ENCODE measurements around the gene GRID1. TPM values are rescaled to one million over a fixed set of nuclear protein-coding genes. Genes with fewer than 3 reads are reported as not detected.

Gene GRID1
- total RNA-seq, 3 donors from 2014 or later, result 0.61 to 1.9 (median 0.87) TPM

DNA sequence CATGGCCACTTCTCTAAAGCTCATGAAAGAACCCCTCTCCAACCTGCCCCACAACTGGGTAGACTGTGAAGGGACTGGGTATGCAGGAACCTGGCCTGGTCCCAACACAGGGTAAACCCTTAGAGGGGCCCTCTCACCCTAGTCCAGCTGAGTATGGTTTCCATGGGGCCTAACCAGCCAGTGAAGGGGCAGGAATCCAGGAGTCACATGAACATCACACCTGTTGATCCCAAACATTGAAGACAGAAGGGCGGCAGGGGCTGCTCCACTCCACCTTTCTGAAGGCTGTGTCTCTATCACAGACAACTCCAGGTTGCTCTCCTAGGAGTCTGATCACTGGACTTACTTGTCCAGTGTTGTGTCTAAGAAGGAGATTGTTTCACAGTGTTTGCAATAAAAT lies 30.8 kb downstream of the GRID1 start:
- Histone ChIP-seq H3K4me1 (ENCODE audit: low read depth) (no peaks in the 10 kb centered on the region), H3K36me3 (ENCODE audit: low read depth) (no peaks in the 10 kb centered on the region), H3K9me3 (no peaks in the 10 kb centered on the region), H3K4me3 (no peak overlapping the region)
- TF ChIP-seq, protein P1, sequence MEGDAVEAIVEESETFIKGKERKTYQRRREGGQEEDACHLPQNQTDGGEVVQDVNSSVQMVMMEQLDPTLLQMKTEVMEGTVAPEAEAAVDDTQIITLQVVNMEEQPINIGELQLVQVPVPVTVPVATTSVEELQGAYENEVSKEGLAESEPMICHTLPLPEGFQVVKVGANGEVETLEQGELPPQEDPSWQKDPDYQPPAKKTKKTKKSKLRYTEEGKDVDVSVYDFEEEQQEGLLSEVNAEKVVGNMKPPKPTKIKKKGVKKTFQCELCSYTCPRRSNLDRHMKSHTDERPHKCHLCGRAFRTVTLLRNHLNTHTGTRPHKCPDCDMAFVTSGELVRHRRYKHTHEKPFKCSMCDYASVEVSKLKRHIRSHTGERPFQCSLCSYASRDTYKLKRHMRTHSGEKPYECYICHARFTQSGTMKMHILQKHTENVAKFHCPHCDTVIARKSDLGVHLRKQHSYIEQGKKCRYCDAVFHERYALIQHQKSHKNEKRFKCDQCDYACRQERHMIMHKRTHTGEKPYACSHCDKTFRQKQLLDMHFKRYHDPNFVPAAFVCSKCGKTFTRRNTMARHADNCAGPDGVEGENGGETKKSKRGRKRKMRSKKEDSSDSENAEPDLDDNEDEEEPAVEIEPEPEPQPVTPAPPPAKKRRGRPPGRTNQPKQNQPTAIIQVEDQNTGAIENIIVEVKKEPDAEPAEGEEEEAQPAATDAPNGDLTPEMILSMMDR (IDR thresholded peaks at IDR 0.05), result no peak
- no peak for ATAC-seq
- DNase-seq, result no peak
- intact Hi-C loops (cut with DNase I, micrococcal nuclease), result no loop called here

DNA sequence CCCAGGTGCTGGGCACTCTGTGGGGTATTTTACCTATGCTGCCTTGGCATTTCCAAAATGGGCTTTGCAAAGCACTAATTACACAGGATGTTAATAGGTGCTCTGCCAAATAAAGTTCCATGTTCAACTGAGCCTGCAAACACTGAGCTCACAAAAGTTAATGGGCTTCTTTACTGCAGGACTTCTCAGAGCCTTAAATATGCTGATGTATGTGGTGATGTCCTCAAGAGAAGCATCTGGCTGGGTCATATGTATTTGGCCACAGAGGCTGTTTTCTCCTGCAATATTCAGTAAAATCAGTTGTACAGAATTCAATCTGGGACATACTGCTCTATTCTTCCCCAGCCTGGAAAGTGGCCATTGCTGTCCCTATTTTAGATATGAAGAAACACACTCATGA lies 31.3 kb downstream of the GRID1 start:
- ATAC-seq, result no peak
- intact Hi-C loops (cut with DNase I, micrococcal nuclease), result no loop called here
- no peaks in the 10 kb centered on the region for H3K4me1 ChIP-seq (ENCODE audit: low read depth)
- no peaks in the 10 kb centered on the region for H3K36me3 ChIP-seq (ENCODE audit: low read depth)
- DNase-seq, result no peak
- H3K4me3 ChIP-seq, result no peak overlapping the region
- no peaks in the 10 kb centered on the region for H3K9me3 ChIP-seq
- TF ChIP-seq, protein P1 (IDR thresholded peaks at IDR 0.05), result no peak

DNA sequence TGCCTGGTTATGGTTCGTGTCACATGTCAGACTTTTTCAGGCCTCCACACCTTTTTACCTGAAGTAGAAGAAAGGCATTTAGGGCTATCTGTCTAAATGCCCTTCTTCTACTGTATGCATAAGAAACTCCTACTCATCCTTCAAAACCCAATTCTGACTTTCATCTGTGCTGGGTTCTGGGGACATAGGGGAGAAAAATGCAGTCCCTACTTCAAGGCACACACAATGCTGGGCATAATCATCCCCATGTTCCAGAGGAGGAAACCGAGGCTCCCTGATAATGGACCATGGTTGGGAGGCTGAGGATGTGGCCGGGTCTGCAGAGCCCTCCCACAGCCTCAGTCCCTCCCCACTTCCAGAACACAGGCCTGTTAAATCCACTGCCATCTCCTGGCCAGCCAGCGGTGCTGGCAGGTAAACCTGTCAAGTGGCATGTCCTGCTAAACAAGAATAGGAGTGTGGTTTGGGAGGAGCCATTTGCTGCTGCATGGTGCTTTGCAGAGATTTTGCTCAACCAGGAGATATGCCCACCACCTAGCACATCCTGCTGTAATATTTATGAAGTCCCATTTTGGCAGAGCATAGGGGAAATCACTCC lies 32.0 kb downstream of the GRID1 start:
- ATAC-seq (no peak), DNase-seq (peak in 1 of 3 donors; percentile 9)
- no peak overlapping the region for H3K4me3 ChIP-seq
- H3K36me3 ChIP-seq (ENCODE audit: low read depth), result no peaks in the 10 kb centered on the region
- H3K4me1 ChIP-seq (ENCODE audit: low read depth), result no peaks in the 10 kb centered on the region
- intact Hi-C loops (cut with DNase I, micrococcal nuclease), result no loop called here
- no peaks in the 10 kb centered on the region for H3K9me3 ChIP-seq
- TF ChIP-seq, protein P1 (IDR thresholded peaks at IDR 0.05), result no peak

DNA sequence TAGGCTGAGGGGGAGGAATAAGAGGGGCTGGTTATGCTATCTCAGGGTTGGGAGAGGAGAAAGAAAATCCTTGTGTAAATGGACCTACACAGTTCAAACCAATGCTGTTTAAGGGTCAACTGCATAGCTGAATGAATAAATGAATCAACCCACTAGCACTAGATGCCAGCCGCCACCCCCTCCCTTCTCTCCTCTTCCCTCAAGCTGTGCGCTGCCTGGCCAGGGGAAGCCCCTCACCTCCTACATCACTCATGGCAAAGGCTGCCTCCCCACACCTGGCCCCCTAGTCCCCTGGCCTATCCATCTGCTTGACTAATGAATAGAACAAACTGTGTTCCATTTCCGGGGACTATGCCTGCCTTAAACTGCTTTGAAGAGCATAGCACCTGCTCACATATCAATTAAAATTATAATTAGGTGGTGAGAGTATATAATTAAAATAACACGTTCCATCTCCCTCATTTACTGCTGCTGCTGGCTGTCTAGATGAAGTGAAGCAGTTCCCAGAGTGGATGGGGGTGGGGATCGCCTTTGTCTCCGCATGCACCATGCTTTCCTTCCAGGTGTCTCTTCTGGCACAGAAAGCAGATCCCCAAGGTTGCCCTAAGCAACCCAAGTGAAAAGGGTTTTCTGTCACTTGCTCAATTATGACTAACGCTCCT lies 32.6 kb downstream of the GRID1 start:
- Histone ChIP-seq H3K4me1 (ENCODE audit: low read depth) (no peaks in the 10 kb centered on the region), H3K9me3 (no peaks in the 10 kb centered on the region), H3K4me3 (no peak overlapping the region), H3K36me3 (ENCODE audit: low read depth) (no peaks in the 10 kb centered on the region)
- TF ChIP-seq, protein P1 (IDR thresholded peaks at IDR 0.05), result no peak
- ATAC-seq, result no peak
- DNase-seq, result peak in 1 of 3 donors; percentile 13
- intact Hi-C loops (cut with DNase I, micrococcal nuclease), result no loop called here

DNA sequence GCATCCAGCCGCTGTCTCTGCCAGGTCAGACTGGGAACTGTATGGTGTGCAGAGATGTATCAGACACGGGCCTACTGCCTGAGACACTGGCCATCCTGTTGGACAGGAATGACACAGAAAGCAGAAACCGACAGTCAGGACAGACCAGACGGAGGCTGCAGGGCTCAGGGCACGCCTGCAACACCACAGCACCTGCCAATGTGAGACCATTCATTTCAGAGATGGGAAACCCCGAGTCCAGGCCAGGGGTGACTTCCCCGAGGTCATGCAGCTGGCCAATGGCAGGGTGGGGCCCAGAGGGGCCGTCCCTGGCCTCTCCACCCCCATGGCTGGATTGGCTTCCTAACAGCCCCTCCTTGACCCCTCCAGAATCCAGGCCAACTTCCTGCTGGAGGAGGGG lies 34.7 kb downstream of the GRID1 start:
- ATAC-seq (no peak), DNase-seq (no peak)
- Histone ChIP-seq H3K9me3 (no peaks in the 10 kb centered on the region), H3K4me3 (no peak overlapping the region), H3K4me1 (ENCODE audit: low read depth) (no peaks in the 10 kb centered on the region), H3K36me3 (ENCODE audit: low read depth) (no peaks in the 10 kb centered on the region)
- TF ChIP-seq, protein P1 (IDR thresholded peaks at IDR 0.05), result no peak
- intact Hi-C loops (cut with DNase I, micrococcal nuclease), result no loop called here
